Heart right ventricle (tissue), 16 donors: ENCODE results near the gene RBCK1. TPM values are rescaled to one million over a fixed set of nuclear protein-coding genes. Genes with fewer than 3 reads are reported as not detected.

Experiments used
- ATAC-seq, 8 donors: fragments of 200-7000 bp; cut with Tn5 transposase; one replicate each; pipeline ENCODE4 v1.9.1; 2020; ENCODE audit warnings: mild to moderate bottlenecking in 8 of 8, moderate library complexity in 8 of 8, moderate number of reproducible peaks in 1 of 8
- DNase-seq, 2 donors: peaks; one replicate each; pipeline ENCODE4 v3.0.0-alpha.2; 2020
- H3K27ac ChIP-seq, 10 donors: fragments of 200-600 bp; sonication (generic) in 2 of 10; one replicate each; pipeline versions ENCODE4 v1.5.0 to v1.8.0; 2020 to 2022; ENCODE audit warnings: mild to moderate bottlenecking in 3 of 10
- H3K27me3 ChIP-seq, 7 donors: fragments of 200-600 bp; one replicate each; pipeline ENCODE4 v1.8.0; 2021 to 2022; ENCODE audit warnings: mild to moderate bottlenecking in 2 of 7
- H3K36me3 ChIP-seq, 9 donors: fragments of 200-600 bp; sonication (generic) in 1 of 9; one replicate each; pipeline versions ENCODE4 v1.5.0 to v1.8.0; 2020 to 2022; ENCODE audit warnings: mild to moderate bottlenecking in 2 of 9
- H3K4me1 ChIP-seq, 9 donors: fragments of 200-600 bp; sonication (generic) in 1 of 9; one replicate each; pipeline versions ENCODE4 v1.5.0 to v1.8.0; 2020 to 2022; ENCODE audit warnings: mild to moderate bottlenecking in 4 of 9
- H3K4me3 ChIP-seq, 10 donors: fragments of 200-600 bp; sonication (generic) in 2 of 10; one replicate each; pipeline versions ENCODE4 v1.5.0 to v1.8.0; 2020 to 2022; ENCODE audit warnings: mild to moderate bottlenecking in 7 of 10, moderate library complexity in 2 of 10
- H3K9me3 ChIP-seq, 11 donors: fragments of 200-600 bp in 10 of 11; sonication (generic) in 2 of 11; one replicate each; pipeline versions ENCODE4 v1.5.0 to v1.8.0; 2013 to 2022; ENCODE audit warnings: mild to moderate bottlenecking in 2 of 11, control low read depth in 1 of 11, moderate library complexity in 1 of 11
- CTCF ChIP-seq, 9 donors: fragments of 200-600 bp; sonication (generic) in 2 of 9; IDR thresholded peaks; one replicate each; pipeline versions ENCODE4 v1.5.0 to v1.8.0; 2021 to 2022; ENCODE audit warnings: antibody characterized with exemption in 9 of 9, mild to moderate bottlenecking in 5 of 9, moderate library complexity in 1 of 9
- WGBS, 2 donors: extraction: QIAGEN DNeasy Blood & Tissue Kit; methylation state at CpG; one replicate each; pipeline ENCODE4 v1.1.7; 2013; ENCODE audit warnings: inconsistent platforms in 1 of 2; 5-methylcytosine and 5-hydroxymethylcytosine counted together
- intact Hi-C, 10 donors: fragments of 100-400 bp; cut with DNase I; formaldehyde crosslinking; loops; one replicate each; pipeline versions ENCODE4 v1.11.1 to v1.14.2; 2022
- polyA plus RNA-seq, 2 donors: library from polyadenylated mRNA; stranded (reverse); fragments of 200-250 nt; gene quantifications; one replicate each; pipeline ENCODE4 v1.2.3, GENCODE V29; 2013
- total RNA-seq, 10 donors: library from RNA; stranded (reverse); fragmentation: NEBNext Ultra II Directional in 3 of 10; extraction: Animal tissue kit (Norgen Biotek cat#: 25700) in 3 of 10; gene quantifications; one replicate each; pipeline versions ENCODE4 v1.2.1 to v1.2.4, GENCODE V29; 2021 to 2023
- donor health status: Arrhythmogenic right ventricular cardiomyopathy.
- donor health status: ischemic (EF 13 %, LVEDD 7.1; RV severe dilation, severe dysfunction).
- donor health status: healthy with polysubstance abuse.
- donor health status: DM: no; HTN: yes; CAD: no.
- donor health status: DM: no; HTN: no; CAD: no.
- donor health status: ischemic (EF 25% LVEDD 6.9; RV normal size, moderate dysfunction).
- donor health status: ischemic (EF 25% LVEDD 5.7; RV mildly dilated, moderate dysfunction).
- donor health status: healthy.
- donor health status: DM: yes; HTN: yes; CAD: no.
- donor health status: Ischemic cardiomyopathy.
- donor health status: ischemic (EF 35%, LVEDD 5.7; RV mildly dilated, moderate dysfunction).
- donor health status: nonischemic (EF 11% LVEDD 7.7; RV severe dilation, severe dysfunction).
- donor health status: DM: yes; HTN: yes; CAD: no.
- donor health status: PGD.
- donor health status: ischemic (EF 29% LVEDD 5.4; RV normal size, mild dysfunction).
- donor health status: nonischemic (EF 23%, LVEDD 6.1; RV moderate dilation, normal function).

Gene RBCK1
- total and polyA plus RNA-seq, 12 donors: 32.0 to 86.8 (median 44.0) TPM

GRCh38 chr20:437787-438486 lies 29.8 kb downstream of the RBCK1 start:
- no peak for TF ChIP-seq CTCF (IDR thresholded peaks at IDR 0.05)
- no peaks in the 10 kb centered on the region for H3K27me3 ChIP-seq
- peaks cover 0 to 35% (median 18%) of the 10 kb centered on the region in 9 donors for H3K4me1 ChIP-seq
- ATAC-seq (peak in 2 of 8 donors; percentile 7 to 8), DNase-seq (no peak)
- H3K27ac ChIP-seq: peak overlapping the region in 4 of 10 donors; percentile 16 to 74 (median 52)
- H3K36me3 ChIP-seq: peaks cover 0 to 92% (median 72%) of the 10 kb centered on the region in 9 donors
- WGBS, 2 donors: 72 to 78% methylated on average over 6 of the region's 6 CpGs
- H3K9me3 ChIP-seq: no peaks in the 10 kb centered on the region
- peak overlapping the region in 1 of 10 donors; percentile 28 for H3K4me3 ChIP-seq
- intact Hi-C loops: no loop called here

DNA sequence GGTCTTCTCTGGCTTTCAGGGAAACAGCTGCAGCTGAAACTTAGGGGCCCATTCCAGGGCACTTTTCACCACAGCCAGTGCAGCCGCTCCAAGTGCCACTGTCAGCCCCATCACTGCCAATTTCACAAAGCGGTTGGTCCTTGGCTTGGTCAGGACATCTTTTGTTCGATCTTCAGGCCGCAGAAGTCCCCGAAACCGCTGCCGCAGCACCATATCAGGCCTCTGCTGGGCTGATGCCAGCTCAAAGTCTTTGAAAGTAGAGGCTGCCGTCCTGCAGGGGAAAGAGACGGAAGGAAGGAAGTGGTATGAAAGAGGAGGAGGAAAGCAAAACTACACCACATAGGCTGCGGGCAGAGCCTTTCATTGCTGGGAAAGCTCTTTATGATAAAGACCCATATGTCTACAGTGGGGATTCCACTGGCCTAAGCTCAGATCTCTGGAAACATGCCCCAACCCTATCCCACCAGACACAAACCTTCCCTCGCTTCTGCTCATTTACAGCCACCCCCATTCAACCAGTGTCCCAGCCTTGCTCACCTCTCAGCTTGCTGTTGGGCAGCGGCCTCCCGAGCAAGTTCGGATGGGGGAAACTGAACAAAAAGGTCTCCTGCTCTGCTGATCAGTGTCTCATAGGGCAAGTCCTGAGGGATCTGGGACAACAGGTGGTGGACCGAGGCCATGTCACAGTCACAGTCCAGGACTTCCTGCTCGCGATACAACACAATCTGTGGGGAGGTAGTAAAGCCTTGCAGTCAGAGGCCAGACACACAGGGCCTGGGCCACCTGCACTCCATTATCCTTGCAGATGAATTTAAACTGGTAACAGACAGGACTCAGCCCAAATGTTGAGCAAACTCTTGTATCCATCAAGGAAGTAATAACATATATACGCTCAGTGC lies 30.7 kb downstream of the RBCK1 start:
- DNase-seq (peak in 1 of 2 donors; percentile 35), ATAC-seq (peak in 5 of 8 donors; percentile 23 to 43 (median 31))
- peaks cover 0 to 31% (median 18%) of the 10 kb centered on the region in 9 donors for H3K4me1 ChIP-seq

GRCh38 chr20:440148-440547 lies 32.0 kb downstream of the RBCK1 start:
- Histone ChIP-seq H3K27ac (no peak overlapping the region), H3K9me3 (no peaks in the 10 kb centered on the region), H3K4me1 (peaks cover 6 to 43% (median 30%) of the 10 kb centered on the region in 9 donors), H3K4me3 (no peak overlapping the region), H3K36me3 (peaks cover 0 to 100% (median 65%) of the 10 kb centered on the region in 9 donors), H3K27me3 (no peaks in the 10 kb centered on the region)
- intact Hi-C loops: no loop called here
- DNase-seq: no peak
- 95 to 97% methylated on average over 7 of the region's 7 CpGs for whole genome bisulfite sequencing, 2 donors
- TF ChIP-seq CTCF (IDR thresholded peaks at IDR 0.05): no peak
- ATAC-seq: no peak

More for the DNA sequence above, 30.7 kb downstream of the RBCK1 start:
- WGBS, 2 donors: 59 to 78% methylated on average over 18 of the region's 18 CpGs
- Histone ChIP-seq H3K4me3 (peak overlapping the region in 1 of 10 donors; percentile 28), H3K9me3 (no peaks in the 10 kb centered on the region), H3K27ac (peak overlapping the region in 5 of 10 donors; percentile 16 to 74 (median 41)), H3K36me3 (peaks cover 0 to 97% (median 73%) of the 10 kb centered on the region in 9 donors), H3K27me3 (no peaks in the 10 kb centered on the region)
- intact Hi-C loops: no loop called here
- TF ChIP-seq CTCF (IDR thresholded peaks at IDR 0.05): no peak

DNA sequence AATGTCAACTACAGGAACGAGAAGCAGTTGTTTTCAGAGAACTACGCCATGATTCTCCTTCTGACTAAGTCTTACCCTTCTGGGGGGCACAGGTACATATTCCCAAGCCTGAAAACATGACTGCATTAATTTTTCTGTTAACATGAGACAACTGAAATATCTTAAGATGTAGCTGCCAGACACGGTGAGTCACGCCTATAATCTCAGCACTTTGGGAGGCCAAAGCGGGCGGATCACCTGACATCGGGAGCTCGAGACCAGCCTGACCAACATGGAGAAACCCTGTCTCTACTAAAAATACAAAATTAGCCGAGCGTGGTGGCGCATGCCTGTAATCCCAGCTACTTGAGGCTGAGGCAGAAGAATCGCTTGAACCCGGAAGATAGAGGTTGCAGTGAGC lies 32.5 kb downstream of the RBCK1 start:
- DNase-seq (no peak), ATAC-seq (no peak)
- TF ChIP-seq CTCF (IDR thresholded peaks at IDR 0.05): no peak
- intact Hi-C loops: no loop called here
- Histone ChIP-seq H3K27me3 (no peaks in the 10 kb centered on the region), H3K9me3 (no peaks in the 10 kb centered on the region), H3K27ac (no peak overlapping the region), H3K4me1 (peaks cover 9 to 47% (median 35%) of the 10 kb centered on the region in 9 donors), H3K4me3 (no peak overlapping the region), H3K36me3 (peaks cover 0 to 96% (median 64%) of the 10 kb centered on the region in 9 donors)
- WGBS, 2 donors: 90 to 92% methylated on average over 13 of the region's 13 CpGs
